HCT116 (cell line): ENCODE results near the gene SMIM10L1. TPM values are rescaled to one million over a fixed set of nuclear protein-coding genes. Genes with fewer than 3 reads are reported as not detected.

Experiments
- ATAC-seq: fragments of 200-7000 bp; cut with Tn5 transposase; 2 replicates; pipeline ENCODE4 v1.9.1; 2020; ENCODE audit warnings: mild to moderate bottlenecking, moderate library complexity
- BruUV-seq: library from RNA; stranded (reverse); fragments of 400-500 nt; replicated peaks from 2 replicates; lab custom pipeline; 2021; lab: Mats Ljungman, UMichigan
- CTCF ChIA-PET: fragments of 300-600 bp; sonication (Branson Sonifier 250); formaldehyde crosslinking; loops from one replicate; lab custom pipeline; 2021; ENCODE audit warnings: antibody characterized with exemption; lab: Charles Lee
- POLR2A ChIA-PET: fragments of 300-600, 350-600 bp; sonication (Branson Sonifier 250); formaldehyde crosslinking; loops from one replicate; lab custom pipeline; 2021; ENCODE audit warnings: antibody characterized with exemption; lab: Charles Lee
- RAD21 ChIA-PET, 2 experiments: fragments of 300-600 bp; sonication (Branson Sonifier 250); formaldehyde crosslinking; loops; one replicate each; lab custom pipeline; 2023; ENCODE audit warnings: low total read pairs in 2 of 2; ENCODE audit not compliant: uncharacterized antibody in 2 of 2, unreplicated experiment in 2 of 2, low non-redundant PET in 1 of 2; lab: Charles Lee
- DNase-seq: peaks from one replicate; pipeline ENCODE4 v3.0.0-alpha.2; 2010; ENCODE audit warnings: low read depth, low spot score
- H2AFZ ChIP-seq: fragments of 200-600 bp; shearing (Covaris generic), sonication (generic); 2 replicates; pipeline ENCODE4 v1.6.1; 2017; ENCODE audit warnings: low read depth, mixed run types, mixed read lengths, antibody characterized with exemption, low read length; ENCODE audit not compliant: poor library complexity, severe bottlenecking
- H3K27ac ChIP-seq: 2 replicates; pipeline ENCODE4 v1.5.1; 2012; ENCODE audit warnings: low read depth, low read length
- H3K27me3 ChIP-seq: fragments of 200-600 bp; sonication (generic); 2 replicates; pipeline ENCODE4 v1.6.1; 2016; ENCODE audit warnings: mixed run types, low read length, mixed read lengths; ENCODE audit not compliant: insufficient read depth
- H3K36me3 ChIP-seq, 2 experiments: fragments of 200-500 bp in 1 of 2; fragments of 200-600 bp in 1 of 2; sonication (Bioruptor generic) in 1 of 2; sonication (generic) in 1 of 2; 2 replicates each; pipeline versions ENCODE4 v1.5.1 to v1.6.1; 2014 to 2016; ENCODE audit warnings: low read length in 2 of 2, inconsistent platforms in 1 of 2, mixed read lengths in 1 of 2, mixed run types in 1 of 2; ENCODE audit not compliant: insufficient read depth in 2 of 2, control insufficient read depth in 1 of 2
- H3K4me1 ChIP-seq, 2 experiments: fragments of 200-600 bp in 1 of 2; sonication (generic) in 1 of 2; 2 replicates each; pipeline versions ENCODE4 v1.5.1 to v1.6.1; 2012 to 2017; ENCODE audit warnings: low read length in 2 of 2, inconsistent platforms in 1 of 2, mild to moderate bottlenecking in 1 of 2, mixed read lengths in 1 of 2, mixed run types in 1 of 2, moderate library complexity in 1 of 2; ENCODE audit not compliant: insufficient read depth in 2 of 2, control insufficient read depth in 1 of 2
- H3K4me2 ChIP-seq: fragments of 200-600 bp; sonication (generic); 2 replicates; pipeline ENCODE4 v1.6.1; 2017; ENCODE audit warnings: mixed run types, low read length, mixed read lengths
- H3K4me3 ChIP-seq, 2 experiments: fragments of 200-600 bp in 1 of 2; sonication (generic) in 1 of 2; replicated peaks in 1 of 2; 2 replicates each; pipeline ENCODE4 v1.5.1; 2011 to 2016; ENCODE audit warnings: low read length in 2 of 2, control low read depth in 1 of 2, low read depth in 1 of 2, mild to moderate bottlenecking in 1 of 2, mixed read lengths in 1 of 2, mixed run types in 1 of 2
- H3K79me2 ChIP-seq: fragments of 200-600 bp; sonication (generic); 2 replicates; pipeline ENCODE4 v1.6.1; 2017; ENCODE audit warnings: mild to moderate bottlenecking, mixed run types, low read length, moderate library complexity, mixed read lengths; ENCODE audit not compliant: insufficient read depth
- H3K9ac ChIP-seq: fragments of 200-600 bp; sonication (generic); 2 replicates; pipeline ENCODE4 v1.6.1; 2016; ENCODE audit warnings: low read length, mixed read lengths
- H3K9me2 ChIP-seq: fragments of 200-600 bp; sonication (generic), shearing (Covaris generic); 2 replicates; pipeline ENCODE4 v1.6.1; 2017; ENCODE audit warnings: mixed run types, mild to moderate bottlenecking, moderate library complexity; ENCODE audit not compliant: insufficient read depth
- H3K9me3 ChIP-seq, 2 experiments: fragments of 200-500 bp in 1 of 2; fragments of 200-600 bp in 1 of 2; sonication (Bioruptor generic) in 1 of 2; sonication (generic) in 1 of 2; 2 replicates each; pipeline ENCODE4 v1.6.1; 2014 to 2017; ENCODE audit warnings: low read length in 2 of 2, mixed read lengths in 2 of 2, inconsistent platforms in 1 of 2, low read depth in 1 of 2, mild to moderate bottlenecking in 1 of 2, mixed run types in 1 of 2, moderate library complexity in 1 of 2; ENCODE audit not compliant: control insufficient read depth in 1 of 2, insufficient read depth in 1 of 2
- H4K20me1 ChIP-seq: fragments of 200-600 bp; sonication (generic), shearing (Covaris generic); 2 replicates; pipeline ENCODE4 v1.6.1; 2017; ENCODE audit warnings: mixed run types, mild to moderate bottlenecking, moderate library complexity; ENCODE audit not compliant: insufficient read depth
- ATF3 ChIP-seq: IDR thresholded peaks from 2 replicates; pipeline ENCODE4 v1.6.1; 2012
- CBX3 ChIP-seq: IDR thresholded peaks from 2 replicates; pipeline ENCODE4 v1.6.1; 2012; ENCODE audit warnings: low read depth
- CTCF ChIP-seq, 3 experiments: fragments of 200-600 bp in 1 of 3; sonication (generic) in 1 of 3; IDR thresholded peaks in 2 of 3; conservative IDR thresholded peaks in 1 of 3; 2 replicates each; pipeline ENCODE4 v1.5.1; 2012 to 2017; ENCODE audit warnings: low read depth in 2 of 3, low read length in 2 of 3, antibody characterized with exemption in 1 of 3, borderline replicate concordance in 1 of 3, control low read depth in 1 of 3, mild to moderate bottlenecking in 1 of 3, mixed read lengths in 1 of 3, mixed run types in 1 of 3, moderate library complexity in 1 of 3; ENCODE audit not compliant: insufficient read depth in 1 of 3
- EGR1 ChIP-seq: IDR thresholded peaks from 2 replicates; pipeline ENCODE4 v1.6.1; 2012; ENCODE audit warnings: low read depth
- ELF1 ChIP-seq: IDR thresholded peaks from 2 replicates; pipeline ENCODE4 v1.6.1; 2012; ENCODE audit warnings: low read depth, borderline replicate concordance
- EZH2 ChIP-seq: fragments of 200-600 bp; sonication (generic); IDR thresholded peaks from 2 replicates; pipeline ENCODE4 v1.6.1; 2017; ENCODE audit warnings: antibody characterized with exemption, mixed run types
- POLR2AphosphoS5 ChIP-seq: IDR thresholded peaks from 2 replicates; pipeline ENCODE4 v1.6.1; 2011; ENCODE audit warnings: mild to moderate bottlenecking, low read depth, low read length, moderate library complexity
- REST ChIP-seq: IDR thresholded peaks from 2 replicates; pipeline ENCODE4 v1.6.1; 2012; ENCODE audit warnings: low read depth
- SIN3A ChIP-seq: IDR thresholded peaks from 2 replicates; pipeline ENCODE4 v1.6.1; 2012; ENCODE audit warnings: low read depth
- SP1 ChIP-seq: IDR thresholded peaks from 2 replicates; pipeline ENCODE4 v1.6.1; 2012; ENCODE audit warnings: low read depth
- SRF ChIP-seq: IDR thresholded peaks from 2 replicates; pipeline ENCODE4 v1.6.1; 2012; ENCODE audit warnings: low read depth
- ZFX ChIP-seq: fragments of 450-650 bp; IDR thresholded peaks from 2 replicates; pipeline ENCODE4 v1.6.1; 2017
- ZNF274 ChIP-seq: fragments of 200-500 bp; sonication (Bioruptor generic); IDR thresholded peaks from 2 replicates; pipeline ENCODE4 v1.6.1; 2014; ENCODE audit warnings: mild to moderate bottlenecking, low read depth, low read length, inconsistent platforms
- intact Hi-C: fragments of 100-400 bp; cut with micrococcal nuclease; formaldehyde crosslinking; loops from 2 replicates; pipeline ENCODE4 v1.10.0; 2022
- total RNA-seq: library from RNA; stranded (reverse); gene quantifications from one replicate; pipeline ENCODE4 v1.2.1, GENCODE V29; 2021; ENCODE audit not compliant: unreplicated experiment
- TF ChIP-seq, protein P1 (sequence below): IDR thresholded peaks from 2 replicates; pipeline ENCODE4 v1.6.1; 2012

The SMIM10L1 gene
- total RNA-seq, 1 experiment from 2014 or later: 6.4 TPM

DNA sequence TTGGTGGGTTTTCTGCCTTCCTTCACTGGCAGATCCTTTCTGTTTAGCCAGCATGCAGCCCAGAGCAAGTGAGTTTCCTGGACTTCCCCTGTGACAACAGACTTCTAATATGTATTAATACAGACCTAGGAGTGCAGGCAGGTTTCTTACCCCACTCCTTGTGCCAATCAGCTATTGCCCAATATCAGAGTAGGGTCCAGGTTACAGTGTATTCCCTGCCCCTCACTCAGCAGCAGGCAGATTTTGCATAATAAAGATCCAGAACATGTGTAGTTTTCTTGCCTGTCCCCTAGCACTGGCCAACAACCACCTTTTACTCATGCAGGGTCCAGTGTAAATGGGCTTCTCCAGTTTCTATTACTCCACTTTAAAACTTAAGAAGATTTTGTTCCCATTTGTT lies 4.7 kb upstream of the SMIM10L1 start:
- no peaks in the 10 kb centered on the region for H3K9me3 ChIP-seq
- POLR2A ChIA-PET: no interaction called here
- peaks cover 0 to 17% of the 10 kb centered on the region in 2 experiments; a peak in 1 of 4 replicates for H3K36me3 ChIP-seq
- no peaks in the 10 kb centered on the region for H3K9me2 ChIP-seq
- no peak overlapping the region for H2AFZ ChIP-seq
- peaks cover 7% of the 10 kb centered on the region; the same call in 1 of the 2 replicates for H4K20me1 ChIP-seq
- TF ChIP-seq SIN3A: no peak
- TF ChIP-seq ATF3: no peak
- peaks cover 99% of the 10 kb centered on the region for H3K79me2 ChIP-seq
- no peak overlapping the region for H3K4me2 ChIP-seq
- RAD21 ChIA-PET: no interaction called here
- no peak overlapping the region for H3K9ac ChIP-seq
- intact Hi-C loops: no loop called here
- H3K4me3 ChIP-seq: no peak overlapping the region
- DNase-seq (no peak), ATAC-seq (no peak)
- CTCF ChIA-PET: no interaction called here
- peaks cover 0 to 9% of the 10 kb centered on the region in 2 experiments; a peak in 1 of 4 replicates for H3K4me1 ChIP-seq
- BruUV-seq: no TSS peak
- H3K27me3 ChIP-seq: no peaks in the 10 kb centered on the region
- H3K27ac ChIP-seq: no peak overlapping the region

- ATAC-seq (no peak), DNase-seq (no peak)
- peaks cover 0 to 17% of the 10 kb centered on the region in 2 experiments; a peak in 1 of 4 replicates for H3K36me3 ChIP-seq
- no peaks in the 10 kb centered on the region for H3K9me2 ChIP-seq
- H3K9me3 ChIP-seq: no peaks in the 10 kb centered on the region
- BruUV-seq: no TSS peak
- no peaks in the 10 kb centered on the region for H3K27me3 ChIP-seq
- no peak overlapping the region for H2AFZ ChIP-seq
- H4K20me1 ChIP-seq: peaks cover 7% of the 10 kb centered on the region; the same call in 1 of the 2 replicates
- ChIA-PET POLR2A (interaction anchor here (1.0 to 2.2 kb wide), 4 partner anchors 8 to 13 kb away, joined by 3 to 7 read pairs (median 4); no protein-coding TSS in a partner anchor), RAD21 (interaction anchor here in 1 of 2 experiments (1.1 kb wide), 1 partner anchor 400 kb away, joined by 3 read pairs; no protein-coding TSS in a partner anchor), CTCF (interaction anchor here (1.5 to 2.1 kb wide), 2 partner anchors 29 to 400 kb away, joined by 6 to 9 read pairs; no protein-coding TSS in a partner anchor)
- H3K9ac ChIP-seq: peak overlapping the region; percentile 79
- intact Hi-C loops: no loop called here
- H3K4me3 ChIP-seq: peak overlapping the region; percentile 77 to 83
- H3K4me2 ChIP-seq: peak overlapping the region; percentile 84
- peaks cover 84% of the 10 kb centered on the region for H3K79me2 ChIP-seq
- H3K4me1 ChIP-seq: peaks cover 3 to 13% of the 10 kb centered on the region in 2 experiments; a peak in 2 of 4 replicates
- peak overlapping the region; percentile 94 for H3K27ac ChIP-seq
- TF ChIP-seq ZFX (no peak), ELF1 (no peak), SP1 (no peak), CTCF (IDR thresholded peaks at IDR 0.05 in 2 of 3, conservative IDR thresholded peaks at IDR 0.05 in 1 of 3; ENCODE audit: borderline replicate concordance in 1 of 3, insufficient read depth in 1 of 3, low read depth in 2 of 3, low read length in 2 of 3) (no peak), ATF3 (no peak), EZH2 (no peak), SIN3A (no peak), REST (no peak), POLR2AphosphoS5 (no peak), SRF (no peak), CBX3 (no peak; the same call in 1 of the 2 replicates), ZNF274 (no peak), EGR1 (no peak)
- TF ChIP-seq, protein P1, sequence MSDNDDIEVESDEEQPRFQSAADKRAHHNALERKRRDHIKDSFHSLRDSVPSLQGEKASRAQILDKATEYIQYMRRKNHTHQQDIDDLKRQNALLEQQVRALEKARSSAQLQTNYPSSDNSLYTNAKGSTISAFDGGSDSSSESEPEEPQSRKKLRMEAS: no peak
Observed at GRCh38 chr12:11170810-11171144, 217 bp upstream of the SMIM10L1 start.
